ENCODE data around the gene MGMT. TPM values are rescaled to one million over a fixed set of nuclear protein-coding genes. Genes with fewer than 3 reads are reported as not detected.

MGMT gene
- total RNA-seq, 5 donors from 2014 or later (not counting 1 experiment from before 2014, with no cell fraction given), result 16.6 to 24.6 (median 21.1) TPM

DNA sequence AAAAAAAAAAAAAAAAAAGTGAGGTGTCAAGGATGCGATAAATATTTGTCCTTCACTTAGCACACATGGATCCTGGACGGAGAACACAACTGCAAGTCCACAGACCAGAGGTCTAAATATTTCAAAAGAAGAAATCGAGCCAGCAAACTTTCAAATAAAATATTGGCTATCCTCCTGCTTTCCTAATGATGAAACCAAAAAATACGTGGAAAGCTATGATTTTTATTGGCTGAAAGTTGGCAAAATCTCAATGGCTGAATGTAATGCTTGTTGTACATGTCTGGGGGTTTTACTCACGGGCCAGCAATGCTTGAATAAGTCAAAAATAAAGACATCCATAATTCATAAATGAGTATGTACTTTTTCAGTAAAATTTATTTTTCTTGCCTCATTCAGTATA, 19.0 kb upstream of the MGMT start:
- Mint-ChIP-seq H3K9me3 (peaks cover 0 to 9% (median 0%) of the 10 kb centered on the region in 3 donors), H3K27ac (no peak overlapping the region), H3K4me3 (no peak overlapping the region), H3K4me1 (no peaks in the 10 kb centered on the region), H3K27me3 (peaks cover 5 to 15% of the 10 kb centered on the region in 2 donors), H3K36me3 (no peaks in the 10 kb centered on the region)
- Histone ChIP-seq H3K9me3 (no peaks in the 10 kb centered on the region), H3K27me3 (replicated peaks in 1 of 2; ENCODE audit: control insufficient read depth in 2 of 2, extremely low read depth in 1 of 2, insufficient read depth in 2 of 2, low read length in 1 of 2) (peaks cover 0 to 10% of the 10 kb centered on the region in 2 experiments), H3K36me3 (ENCODE audit: control insufficient read depth in 2 of 2, extremely low read depth in 1 of 2, insufficient read depth in 1 of 2, low read length in 1 of 2) (no peaks in the 10 kb centered on the region), H3K4me1 (ENCODE audit: control insufficient read depth in 1 of 2, extremely low read depth in 1 of 2, insufficient read depth in 2 of 2, low read length in 2 of 2) (no peaks in the 10 kb centered on the region), H3K27ac (ENCODE audit: low read length) (no peak overlapping the region), H3K4me3 (ENCODE audit: control insufficient read depth in 1 of 2, extremely low read depth in 1 of 2, low read length in 1 of 2) (no peak overlapping the region)
- ChIA-PET POLR2A (interaction anchor here in 1 of 2 donors (0.5 kb wide), 1 partner anchor 700 kb away, joined by 13 read pairs; no protein-coding TSS in a partner anchor), CTCF (no interaction called here)
- ATAC-seq (replicated peaks in 1 of 4) (no peak), DNase-seq (no peak)
- WGBS (ENCODE audit: insufficient coverage), result no CpG with 5 or more reads among the region's 5 CpGs

DNA sequence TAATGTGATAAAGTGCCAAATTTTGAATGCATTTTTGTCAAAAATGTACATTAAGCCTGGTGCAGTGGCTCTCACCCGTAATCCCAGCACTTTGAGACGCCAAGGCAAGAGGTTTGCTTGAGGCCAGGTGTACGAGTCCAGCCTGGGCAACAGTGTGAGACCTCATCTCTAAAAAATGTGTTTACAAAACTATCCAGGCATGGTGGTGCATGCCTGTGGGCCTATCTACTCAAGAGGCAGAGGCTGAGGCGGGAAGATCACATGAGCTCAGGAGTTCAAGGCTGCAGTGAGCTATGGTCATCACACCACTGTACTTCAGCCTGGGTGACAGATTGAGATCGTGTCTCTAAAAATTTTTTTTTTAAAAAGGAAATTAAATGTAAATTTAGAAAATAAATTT, 18.5 kb upstream of the MGMT start:
- no peaks in the 10 kb centered on the region for H3K9me3 ChIP-seq
- H3K4me1 ChIP-seq (ENCODE audit: control insufficient read depth in 1 of 2, extremely low read depth in 1 of 2, insufficient read depth in 2 of 2, low read length in 2 of 2), result no peaks in the 10 kb centered on the region
- H3K36me3 Mint-ChIP-seq, result no peaks in the 10 kb centered on the region
- H3K9me3 Mint-ChIP-seq, result peaks cover 0 to 9% (median 0%) of the 10 kb centered on the region in 3 donors
- ChIA-PET POLR2A (no interaction called here), CTCF (no interaction called here)
- no peak overlapping the region for H3K4me3 ChIP-seq (ENCODE audit: control insufficient read depth in 1 of 2, extremely low read depth in 1 of 2, low read length in 1 of 2)
- no peak overlapping the region for H3K27ac ChIP-seq (ENCODE audit: low read length)
- no peaks in the 10 kb centered on the region for H3K4me1 Mint-ChIP-seq
- no peak for ATAC-seq (replicated peaks in 1 of 4)
- H3K27ac Mint-ChIP-seq, result no peak overlapping the region
- WGBS (ENCODE audit: insufficient coverage), result 100% methylated on average over 2 of the region's 5 CpGs
- peaks cover 3 to 14% of the 10 kb centered on the region in 2 donors for H3K27me3 Mint-ChIP-seq
- DNase-seq, result no peak
- no peak overlapping the region for H3K4me3 Mint-ChIP-seq
- H3K27me3 ChIP-seq (replicated peaks in 1 of 2; ENCODE audit: control insufficient read depth in 2 of 2, extremely low read depth in 1 of 2, insufficient read depth in 2 of 2, low read length in 1 of 2), result peaks cover 0 to 10% of the 10 kb centered on the region in 2 experiments
- no peaks in the 10 kb centered on the region for H3K36me3 ChIP-seq (ENCODE audit: control insufficient read depth in 2 of 2, extremely low read depth in 1 of 2, insufficient read depth in 1 of 2, low read length in 1 of 2)

DNA sequence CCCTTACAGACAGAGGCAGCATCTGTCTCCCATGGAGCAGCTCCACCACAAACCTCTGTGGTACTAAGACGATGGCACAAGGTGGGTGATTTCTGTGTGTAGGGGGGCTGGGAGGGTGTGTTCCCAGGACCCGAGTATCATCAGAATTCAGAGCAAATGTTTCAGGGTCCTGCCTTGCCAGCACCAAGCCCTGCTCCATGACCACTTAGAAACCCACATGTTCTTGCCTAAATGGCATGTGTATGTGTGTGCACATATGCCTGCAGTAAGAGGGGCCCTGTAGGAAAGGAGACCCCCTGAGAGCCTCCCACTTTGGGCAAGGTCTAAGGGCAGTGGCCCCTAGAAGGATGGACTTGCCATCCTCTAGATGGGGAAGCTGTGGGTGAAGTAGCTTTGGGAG, 17.1 kb upstream of the MGMT start:
- H3K4me3 ChIP-seq (ENCODE audit: control insufficient read depth in 1 of 2, extremely low read depth in 1 of 2, low read length in 1 of 2), result no peak overlapping the region
- no peak overlapping the region for H3K27ac ChIP-seq (ENCODE audit: low read length)
- Mint-ChIP-seq H3K27me3 (peaks cover 8 to 18% of the 10 kb centered on the region in 2 donors), H3K27ac (no peak overlapping the region), H3K9me3 (peaks cover 0 to 9% (median 0%) of the 10 kb centered on the region in 3 donors), H3K4me3 (no peak overlapping the region), H3K4me1 (no peaks in the 10 kb centered on the region), H3K36me3 (no peaks in the 10 kb centered on the region)
- DNase-seq (no peak), ATAC-seq (replicated peaks in 1 of 4) (no peak)
- no peaks in the 10 kb centered on the region for H3K9me3 ChIP-seq
- peaks cover 0 to 10% of the 10 kb centered on the region in 2 experiments for H3K27me3 ChIP-seq (replicated peaks in 1 of 2; ENCODE audit: control insufficient read depth in 2 of 2, extremely low read depth in 1 of 2, insufficient read depth in 2 of 2, low read length in 1 of 2)
- no CpG with 5 or more reads among the region's 2 CpGs for WGBS (ENCODE audit: insufficient coverage)
- H3K4me1 ChIP-seq (ENCODE audit: control insufficient read depth in 1 of 2, extremely low read depth in 1 of 2, insufficient read depth in 2 of 2, low read length in 2 of 2), result no peaks in the 10 kb centered on the region
- POLR2A ChIA-PET, result no interaction called here
- CTCF ChIA-PET, result no interaction called here
- no peaks in the 10 kb centered on the region for H3K36me3 ChIP-seq (ENCODE audit: control insufficient read depth in 2 of 2, extremely low read depth in 1 of 2, insufficient read depth in 1 of 2, low read length in 1 of 2)

DNA sequence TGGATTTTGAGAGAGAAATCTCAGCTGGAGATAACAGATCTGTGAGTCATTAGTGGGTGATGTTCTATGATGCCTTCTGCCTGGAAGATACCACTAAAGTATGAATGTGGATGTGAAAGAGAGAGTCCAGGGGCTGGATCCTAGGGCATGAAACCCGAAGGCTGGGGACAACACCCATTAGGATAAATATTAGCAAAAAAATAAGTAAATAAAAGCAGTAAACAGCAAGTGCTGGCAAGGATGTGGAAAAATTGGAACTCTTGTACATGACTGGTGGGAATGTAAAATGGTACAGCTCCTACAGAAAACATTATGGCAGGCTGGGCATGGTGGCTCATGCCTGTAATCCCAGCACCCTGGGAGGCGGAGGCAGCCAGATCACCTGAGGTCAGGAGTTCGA, 16.6 kb upstream of the MGMT start:
- no peaks in the 10 kb centered on the region for H3K9me3 ChIP-seq
- Mint-ChIP-seq H3K36me3 (no peaks in the 10 kb centered on the region), H3K4me3 (no peak overlapping the region), H3K9me3 (peaks cover 0 to 9% (median 0%) of the 10 kb centered on the region in 3 donors), H3K27me3 (peaks cover 11 to 19% of the 10 kb centered on the region in 2 donors), H3K4me1 (no peaks in the 10 kb centered on the region), H3K27ac (no peak overlapping the region)
- DNase-seq (no peak), ATAC-seq (replicated peaks in 1 of 4) (no peak)
- ChIA-PET POLR2A (no interaction called here), CTCF (no interaction called here)
- no peak overlapping the region for H3K4me3 ChIP-seq (ENCODE audit: control insufficient read depth in 1 of 2, extremely low read depth in 1 of 2, low read length in 1 of 2)
- H3K27ac ChIP-seq (ENCODE audit: low read length), result no peak overlapping the region
- no peaks in the 10 kb centered on the region for H3K36me3 ChIP-seq (ENCODE audit: control insufficient read depth in 2 of 2, extremely low read depth in 1 of 2, insufficient read depth in 1 of 2, low read length in 1 of 2)
- 58% methylated on average over 2 of the region's 3 CpGs for WGBS (ENCODE audit: insufficient coverage)
- H3K4me1 ChIP-seq (ENCODE audit: control insufficient read depth in 1 of 2, extremely low read depth in 1 of 2, insufficient read depth in 2 of 2, low read length in 2 of 2), result no peaks in the 10 kb centered on the region
- peaks cover 0 to 10% of the 10 kb centered on the region in 2 experiments for H3K27me3 ChIP-seq (replicated peaks in 1 of 2; ENCODE audit: control insufficient read depth in 2 of 2, extremely low read depth in 1 of 2, insufficient read depth in 2 of 2, low read length in 1 of 2)

DNA sequence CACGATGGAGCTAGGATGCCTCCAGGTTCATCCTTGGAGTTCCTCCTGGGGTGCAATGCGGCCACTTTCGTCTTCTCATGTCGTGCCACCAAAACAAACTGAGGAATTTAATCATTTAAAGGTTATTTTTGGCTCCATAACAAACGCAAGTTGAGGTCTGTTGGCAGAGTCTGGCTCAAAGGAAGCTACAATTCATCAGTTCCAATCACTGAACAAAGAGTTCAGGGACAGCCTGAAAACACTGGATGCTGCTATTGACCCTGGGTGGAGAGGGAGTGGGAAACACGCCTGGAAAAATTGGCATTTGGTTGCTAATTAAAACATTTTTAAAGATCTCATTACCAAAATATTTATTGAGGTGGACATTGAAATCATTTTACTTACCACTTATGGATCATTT, 11.4 kb upstream of the MGMT start:
- H3K4me3 Mint-ChIP-seq, result no peak overlapping the region
- H3K27ac ChIP-seq (ENCODE audit: low read length), result no peak overlapping the region
- ChIA-PET POLR2A (no interaction called here), CTCF (no interaction called here)
- peaks cover 0 to 9% (median 0%) of the 10 kb centered on the region in 3 donors for H3K9me3 Mint-ChIP-seq
- H3K27me3 ChIP-seq (replicated peaks in 1 of 2; ENCODE audit: control insufficient read depth in 2 of 2, extremely low read depth in 1 of 2, insufficient read depth in 2 of 2, low read length in 1 of 2), result peaks cover 0 to 5% of the 10 kb centered on the region in 2 experiments
- no peaks in the 10 kb centered on the region for H3K36me3 Mint-ChIP-seq
- H3K27me3 Mint-ChIP-seq, result peaks cover 22 to 24% of the 10 kb centered on the region in 2 donors
- no peaks in the 10 kb centered on the region for H3K4me1 Mint-ChIP-seq
- no peak for ATAC-seq (replicated peaks in 1 of 4)
- no peak overlapping the region for H3K4me3 ChIP-seq (ENCODE audit: control insufficient read depth in 1 of 2, extremely low read depth in 1 of 2, low read length in 1 of 2)
- WGBS (ENCODE audit: insufficient coverage), result 100% methylated on average over 1 of the region's 6 CpGs
- no peaks in the 10 kb centered on the region for H3K36me3 ChIP-seq (ENCODE audit: control insufficient read depth in 2 of 2, extremely low read depth in 1 of 2, insufficient read depth in 1 of 2, low read length in 1 of 2)
- no peak for DNase-seq
- H3K9me3 ChIP-seq, result no peaks in the 10 kb centered on the region
- H3K4me1 ChIP-seq (ENCODE audit: control insufficient read depth in 1 of 2, extremely low read depth in 1 of 2, insufficient read depth in 2 of 2, low read length in 2 of 2), result no peaks in the 10 kb centered on the region
- H3K27ac Mint-ChIP-seq, result no peak overlapping the region

DNA sequence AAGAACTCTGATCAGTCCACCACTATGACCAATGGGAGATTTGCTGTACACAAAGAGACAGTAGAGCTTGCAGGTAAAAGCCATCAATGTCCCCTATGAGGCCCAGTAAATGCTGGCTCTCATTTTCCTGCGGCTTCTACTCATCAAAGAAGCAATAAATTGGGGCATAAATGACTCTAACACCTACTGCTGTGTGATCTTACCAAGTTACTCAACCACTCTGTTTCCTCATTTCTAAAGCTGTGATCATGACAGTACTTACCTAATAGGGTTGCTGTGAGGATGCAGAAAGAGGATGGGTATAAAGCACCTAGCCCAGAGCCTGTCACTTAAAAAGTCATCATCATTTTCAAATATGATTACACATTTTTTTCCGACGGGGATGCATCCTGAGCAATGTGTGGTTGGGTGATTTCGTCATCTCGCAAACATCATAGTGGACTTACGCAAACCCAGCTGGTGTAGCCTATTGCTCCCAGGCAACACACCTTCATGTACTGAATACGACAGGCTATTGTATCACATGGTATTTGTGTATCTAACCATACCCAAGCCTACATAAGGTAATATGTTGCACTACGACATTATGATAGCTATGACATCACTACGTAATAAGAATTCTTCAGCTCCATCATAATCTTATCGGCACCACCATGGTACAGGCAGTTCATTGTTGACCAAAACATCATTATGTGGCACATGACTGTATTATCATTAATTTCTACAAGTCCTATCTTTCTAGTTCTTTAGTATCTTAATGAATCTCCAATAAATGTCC, 7.1 kb upstream of the MGMT start:
- no peak overlapping the region for H3K4me3 Mint-ChIP-seq

More for the DNA sequence above, 7.1 kb upstream of the MGMT start:
- DNase-seq (no peak), ATAC-seq (replicated peaks in 1 of 4) (no peak)
- Histone ChIP-seq H3K9me3 (no peaks in the 10 kb centered on the region), H3K4me1 (ENCODE audit: control insufficient read depth in 1 of 2, extremely low read depth in 1 of 2, insufficient read depth in 2 of 2, low read length in 2 of 2) (no peaks in the 10 kb centered on the region), H3K4me3 (ENCODE audit: control insufficient read depth in 1 of 2, extremely low read depth in 1 of 2, low read length in 1 of 2) (no peak overlapping the region), H3K27ac (ENCODE audit: low read length) (no peak overlapping the region), H3K36me3 (ENCODE audit: control insufficient read depth in 2 of 2, extremely low read depth in 1 of 2, insufficient read depth in 1 of 2, low read length in 1 of 2) (no peaks in the 10 kb centered on the region), H3K27me3 (replicated peaks in 1 of 2; ENCODE audit: control insufficient read depth in 2 of 2, extremely low read depth in 1 of 2, insufficient read depth in 2 of 2, low read length in 1 of 2) (peaks cover 0 to 17% of the 10 kb centered on the region in 2 experiments)
- Mint-ChIP-seq H3K27ac (no peak overlapping the region), H3K4me1 (no peaks in the 10 kb centered on the region), H3K36me3 (no peaks in the 10 kb centered on the region), H3K27me3 (peaks cover 13 to 21% of the 10 kb centered on the region in 2 donors), H3K9me3 (no peaks in the 10 kb centered on the region)
- ChIA-PET POLR2A (no interaction called here), CTCF (no interaction called here)
- WGBS (ENCODE audit: insufficient coverage), result 91% methylated on average over 4 of the region's 10 CpGs

All from T-cell (primary cell).